GM19240 (cell line): Measurements from ENCODE around the gene REELD1.

Source experiments
- DNase-seq: peaks from one replicate; pipeline ENCODE4 v3.0.0; 2011; ENCODE audit warnings: low spot score; ENCODE audit not compliant: insufficient read length

REELD1 gene

DNA sequence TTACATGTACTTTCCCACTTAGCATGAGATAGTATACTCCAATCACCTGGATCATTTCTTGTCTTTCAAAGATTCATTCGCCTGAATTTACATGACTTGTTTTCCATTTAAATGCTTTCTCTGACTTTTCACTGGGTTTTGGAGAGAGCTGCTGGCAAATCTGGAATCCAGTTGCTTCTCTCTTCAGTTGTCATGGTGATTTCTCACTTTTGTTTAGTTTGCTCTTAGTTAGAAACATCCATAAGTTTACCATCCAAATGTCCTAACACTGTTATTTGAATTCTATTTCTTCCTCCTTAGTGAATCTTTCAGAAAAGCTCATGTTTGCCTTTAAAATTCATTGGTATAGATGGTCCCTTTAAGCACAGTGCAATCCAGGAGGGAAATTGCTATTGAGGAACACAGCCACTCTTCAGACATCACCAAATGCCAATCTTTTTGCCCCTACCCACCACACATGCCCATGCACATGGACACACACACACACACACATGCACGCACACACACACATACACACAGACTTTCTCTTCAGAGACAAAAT lies 51.7 kb downstream of the REELD1 start:
- DNase-seq: no peak

DNA sequence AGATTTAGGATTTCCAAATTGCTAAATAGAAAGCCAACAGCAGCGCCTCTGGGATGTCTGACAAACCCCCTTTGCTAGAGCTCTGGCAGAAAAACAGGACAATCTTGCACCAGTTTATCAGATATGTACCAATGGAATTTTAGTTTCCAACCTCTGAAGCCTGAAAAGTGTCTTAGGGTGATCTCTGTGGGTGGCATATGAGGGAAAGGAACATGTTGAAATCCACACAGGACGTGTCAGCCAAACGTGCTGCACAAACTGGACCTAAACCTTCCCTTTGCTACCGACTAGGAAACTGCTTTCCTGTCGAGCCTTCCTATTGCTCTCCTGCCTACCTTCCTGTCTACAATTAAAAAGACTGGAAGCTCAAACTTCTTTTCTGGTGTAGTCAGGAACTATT lies 53.5 kb downstream of the REELD1 start:
- DNase-seq: no peak

DNA sequence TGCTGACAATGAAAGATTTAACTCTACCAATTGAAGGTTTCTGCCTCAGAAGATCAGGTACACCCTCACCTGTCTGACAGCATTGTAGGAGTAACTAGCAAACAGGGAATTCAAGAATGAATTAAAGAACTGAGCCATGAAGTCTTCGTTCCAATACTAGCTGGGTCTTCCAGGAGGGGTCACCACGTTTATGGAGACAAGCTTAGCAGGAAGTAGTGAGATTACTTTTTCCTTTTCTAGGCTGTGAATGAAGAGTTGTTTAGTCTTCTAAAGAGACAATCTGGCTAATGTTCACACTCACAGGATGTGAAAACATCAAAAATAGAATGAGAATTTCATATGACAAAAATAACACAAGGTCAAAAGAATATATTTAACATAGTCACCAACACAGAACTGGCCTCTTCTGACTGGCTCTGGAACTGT lies 54.9 kb downstream of the REELD1 start:
- peak; percentile 13 for DNase-seq

DNA sequence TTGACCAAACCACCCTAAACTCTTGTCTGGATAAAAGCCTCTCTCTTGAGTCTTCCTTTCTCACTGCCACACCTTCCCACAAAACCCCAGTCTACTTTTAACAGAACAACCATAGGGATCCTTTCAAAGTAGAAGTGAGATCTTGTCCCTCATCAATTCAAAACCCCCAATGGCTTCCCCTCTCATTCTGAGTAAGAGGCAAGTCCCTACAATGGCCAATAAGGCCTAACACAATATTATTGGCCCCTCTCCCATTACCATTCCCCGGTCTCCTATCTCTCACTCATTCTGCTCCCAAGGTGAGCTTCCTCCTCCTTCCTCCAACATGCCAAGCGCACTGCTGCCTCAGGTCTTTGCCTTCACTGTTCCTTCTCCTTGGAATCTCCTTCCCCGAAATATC lies 57.1 kb downstream of the REELD1 start:
- no peak for DNase-seq

DNA sequence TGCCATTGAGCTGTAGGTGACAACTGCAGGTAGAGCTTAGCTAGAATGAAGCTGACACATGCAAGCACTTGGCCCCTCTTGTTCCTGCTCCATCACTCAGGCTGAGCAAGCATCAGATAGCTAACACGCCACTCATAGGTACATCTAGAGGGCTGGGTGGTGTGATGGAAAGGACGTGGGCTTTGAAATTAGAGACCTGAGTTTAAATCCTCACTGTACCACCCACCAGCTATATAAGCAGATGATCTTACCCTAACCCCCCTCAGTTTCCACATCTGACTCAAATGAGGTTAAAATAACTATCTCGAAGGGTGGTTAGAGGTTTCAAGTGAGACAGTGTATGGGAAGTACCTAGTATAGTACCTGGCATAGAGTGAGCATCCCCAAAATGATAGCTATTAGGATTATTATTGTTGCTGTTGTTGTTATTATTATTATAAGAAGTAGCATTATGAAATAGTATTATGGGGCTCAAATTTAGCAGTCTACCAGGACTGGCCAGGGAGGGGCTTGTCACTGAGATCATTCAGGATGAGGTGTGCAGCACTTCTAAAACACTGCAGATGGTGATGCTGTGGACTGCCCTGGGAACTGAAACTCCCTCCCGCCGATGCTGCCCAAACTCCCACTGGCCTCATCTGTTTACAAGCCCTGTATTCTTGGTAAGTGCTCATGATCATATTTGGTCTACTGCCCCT lies 59.0 kb downstream of the REELD1 start:
- DNase-seq: peak; percentile 6

DNA sequence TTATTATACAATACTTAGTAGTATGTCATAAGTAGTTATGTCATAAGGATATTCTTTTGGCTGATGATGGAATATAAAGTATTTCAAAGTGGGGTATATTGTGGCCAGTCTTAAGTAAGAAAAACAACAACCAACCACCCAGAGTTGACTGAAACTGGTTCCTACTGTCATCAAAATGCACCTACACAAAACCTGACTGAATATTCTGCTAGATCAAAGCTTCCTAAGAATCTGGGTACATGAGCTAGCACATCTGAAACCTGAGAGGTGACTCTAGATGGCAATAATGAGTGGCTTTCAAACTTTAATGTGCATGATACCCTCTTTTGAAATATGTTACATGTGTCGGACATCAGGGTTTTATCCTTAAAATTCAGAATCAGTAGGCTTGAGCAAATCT lies 60.4 kb downstream of the REELD1 start:
- DNase-seq: no peak

DNA sequence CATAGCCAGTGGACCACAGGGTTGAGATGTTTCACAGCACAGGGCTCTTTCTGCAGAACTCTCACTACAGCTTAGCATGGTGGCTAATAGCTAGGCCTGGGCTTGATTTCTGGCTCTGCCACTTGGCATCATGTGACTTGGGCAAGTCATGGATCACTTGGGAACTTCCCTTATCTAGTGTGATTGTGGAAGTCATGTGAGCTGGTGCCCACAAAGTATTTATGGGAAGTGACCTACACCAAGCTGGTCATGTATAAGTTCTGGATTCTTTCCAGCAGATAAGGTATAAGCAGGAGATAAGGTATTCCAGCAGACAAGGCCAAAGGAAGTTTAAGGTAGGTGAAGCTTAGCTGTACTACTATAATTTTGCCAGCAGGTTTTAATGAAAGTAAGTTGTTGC lies 61.0 kb downstream of the REELD1 start:
- DNase-seq: no peak

DNA sequence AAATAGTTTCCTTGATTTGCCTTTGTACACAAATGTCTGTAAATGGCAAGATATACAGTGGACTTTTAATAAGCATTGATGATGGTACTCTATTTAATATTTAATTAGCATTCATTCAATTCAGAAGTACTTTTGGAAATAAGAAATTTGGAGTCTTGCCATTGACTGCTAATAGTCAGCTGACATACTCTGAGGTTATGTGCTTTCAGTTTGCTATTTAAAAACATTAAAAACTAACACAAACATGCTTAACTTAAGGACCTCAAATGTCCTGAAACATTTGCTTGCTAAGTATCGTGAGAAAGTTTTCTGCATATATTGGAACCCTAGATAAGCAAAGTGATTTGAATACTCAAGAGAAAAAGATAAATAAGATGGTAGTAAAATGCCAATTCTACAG lies 64.6 kb downstream of the REELD1 start:
- no peak for DNase-seq
